NCI-H2227 (cell line): ENCODE results near the gene FCER2.
"Not testable (repeated sequence)": the region's sequence is repeated elsewhere in the genome, so short reads cannot be mapped to it uniquely, and the experiment has no call there.

Experiments
- DNase-seq: peaks from one replicate; lab custom pipeline; 2025; ENCODE audit not compliant: unreplicated experiment; lab: John Stamatoyannopoulos, UW

The FCER2 gene

GRCh38 chr19:7650148-7650547 lies 51.8 kb downstream of the FCER2 start:
- no peak for DNase-seq

- DNase-seq = no peak
Measured at GRCh38 chr19:7648265-7649014, 53.5 kb downstream of the FCER2 start.

GRCh38 chr19:7647156-7647555 lies 54.8 kb downstream of the FCER2 start:
- no peak for DNase-seq

- no peak for DNase-seq
Measured at GRCh38 chr19:7646426-7646700, 55.6 kb downstream of the FCER2 start.

GRCh38 chr19:7645656-7646425 lies 56.1 kb downstream of the FCER2 start:
- DNase-seq = no peak

GRCh38 chr19:7645163-7645562 lies 56.8 kb downstream of the FCER2 start:
- DNase-seq = no peak

GRCh38 chr19:7644550-7644877 lies 57.4 kb downstream of the FCER2 start:
- DNase-seq = no peak

GRCh38 chr19:7643629-7644549 lies 58.0 kb downstream of the FCER2 start:
- not testable (repeated sequence) for DNase-seq

- no peak for DNase-seq
Measured at GRCh38 chr19:7643031-7643415, 58.9 kb downstream of the FCER2 start.

GRCh38 chr19:7642295-7643030 lies 59.5 kb downstream of the FCER2 start:
- no peak for DNase-seq

- DNase-seq = no peak
Measured at GRCh38 chr19:7641290-7642276, 60.3 kb downstream of the FCER2 start.

- no peak for DNase-seq
Measured at GRCh38 chr19:7640803-7641202, 61.1 kb downstream of the FCER2 start.

- no peak for DNase-seq
Measured at GRCh38 chr19:7639863-7640348, 62.0 kb downstream of the FCER2 start.

GRCh38 chr19:7638802-7639465 lies 63.0 kb downstream of the FCER2 start:
- DNase-seq = no peak
